ENCODE data around the gene PCDH9.

PCDH9 gene

GRCh38 chr13:66528944-66529576 lies 701.1 kb downstream of the PCDH9 start:
- no peak for DNase-seq (ENCODE audit: low spot score)

- no peak for DNase-seq (ENCODE audit: low spot score)
These were observed 702.0 kb downstream of the PCDH9 start for GRCh38 chr13:66528180-66528579.

- DNase-seq (ENCODE audit: low spot score), result no peak
These were observed 709.4 kb downstream of the PCDH9 start for GRCh38 chr13:66520511-66521355.

- no peak for DNase-seq (ENCODE audit: low spot score)
These were observed 710.9 kb downstream of the PCDH9 start for GRCh38 chr13:66519259-66519658.

GRCh38 chr13:66518068-66518467 lies 712.1 kb downstream of the PCDH9 start:
- no peak for DNase-seq (ENCODE audit: low spot score)

GRCh38 chr13:66513728-66514127 lies 716.4 kb downstream of the PCDH9 start:
- no peak for DNase-seq (ENCODE audit: low spot score)

GRCh38 chr13:66509175-66509574 lies 721.0 kb downstream of the PCDH9 start:
- no peak for DNase-seq (ENCODE audit: low spot score)

GRCh38 chr13:66508153-66508909 lies 721.8 kb downstream of the PCDH9 start:
- DNase-seq (ENCODE audit: low spot score), result no peak

GRCh38 chr13:66506979-66507378 lies 723.2 kb downstream of the PCDH9 start:
- no peak for DNase-seq (ENCODE audit: low spot score)

- no peak for DNase-seq (ENCODE audit: low spot score)
These were observed 723.9 kb downstream of the PCDH9 start for GRCh38 chr13:66506051-66506777.

- DNase-seq (ENCODE audit: low spot score), result no peak
These were observed 726.2 kb downstream of the PCDH9 start for GRCh38 chr13:66503890-66504289.

- no peak for DNase-seq (ENCODE audit: low spot score)
These were observed 729.0 kb downstream of the PCDH9 start for GRCh38 chr13:66501181-66501580.

- peak; percentile 17 for DNase-seq (ENCODE audit: low spot score)
These were observed 737.7 kb downstream of the PCDH9 start for GRCh38 chr13:66492479-66492878.

- no peak for DNase-seq (ENCODE audit: low spot score)
These were observed 738.9 kb downstream of the PCDH9 start for GRCh38 chr13:66491251-66491650.

- no peak for DNase-seq (ENCODE audit: low spot score)
These were observed 740.5 kb downstream of the PCDH9 start for GRCh38 chr13:66489586-66489985.

GRCh38 chr13:66489172-66489571 lies 741.0 kb downstream of the PCDH9 start:
- no peak for DNase-seq (ENCODE audit: low spot score)

GRCh38 chr13:66483712-66484111 lies 746.4 kb downstream of the PCDH9 start:
- DNase-seq (ENCODE audit: low spot score), result no peak

- no peak for DNase-seq (ENCODE audit: low spot score)
These were observed 747.3 kb downstream of the PCDH9 start for GRCh38 chr13:66482836-66483235.

GRCh38 chr13:66477816-66478215 lies 752.3 kb downstream of the PCDH9 start:
- no peak for DNase-seq (ENCODE audit: low spot score)

GRCh38 chr13:66475061-66475460 lies 755.1 kb downstream of the PCDH9 start:
- no peak for DNase-seq (ENCODE audit: low spot score)

- DNase-seq (ENCODE audit: low spot score), result no peak
These were observed 760.4 kb downstream of the PCDH9 start for GRCh38 chr13:66469745-66470144.

GRCh38 chr13:66468656-66469055 lies 761.5 kb downstream of the PCDH9 start:
- DNase-seq (ENCODE audit: low spot score), result no peak

Measured in HuH-7 (cell line).